ENCODE results near the gene CWF19L2. TPM values are rescaled to one million over a fixed set of nuclear protein-coding genes. Genes with fewer than 3 reads are reported as not detected.

CWF19L2 gene
- total RNA-seq, 1 donor from 2014 or later = 7.9 TPM

GRCh38 chr11:107442715-107443215 lies 14.9 kb downstream of the CWF19L2 start:
- Mint-ChIP-seq H3K4me3 (ENCODE audit: unreplicated experiment) (no peak overlapping the region), H3K4me1 (ENCODE audit: low read depth) (no peaks in the 10 kb centered on the region), H3K36me3 (ENCODE audit: low read depth) (peaks cover 18% of the 10 kb centered on the region), H3K9me3 (ENCODE audit: low read depth) (no peaks in the 10 kb centered on the region), H3K27me3 (ENCODE audit: low read depth) (no peaks in the 10 kb centered on the region), H3K27ac (ENCODE audit: unreplicated experiment) (no peak overlapping the region)
- no peak for DNase-seq (ENCODE audit: low spot score)
- TF ChIP-seq CTCF (IDR thresholded peaks at IDR 0.05) = no peak

GRCh38 chr11:107439586-107440167 lies 17.9 kb downstream of the CWF19L2 start:
- no peak overlapping the region for H3K4me3 Mint-ChIP-seq (ENCODE audit: unreplicated experiment)
- H3K36me3 Mint-ChIP-seq (ENCODE audit: low read depth) = peaks cover 13% of the 10 kb centered on the region
- H3K27me3 Mint-ChIP-seq (ENCODE audit: low read depth) = no peaks in the 10 kb centered on the region
- no peak overlapping the region for H3K27ac Mint-ChIP-seq (ENCODE audit: unreplicated experiment)
- TF ChIP-seq CTCF (IDR thresholded peaks at IDR 0.05) = no peak
- DNase-seq (ENCODE audit: low spot score) = no peak
- no peaks in the 10 kb centered on the region for H3K4me1 Mint-ChIP-seq (ENCODE audit: low read depth)
- H3K9me3 Mint-ChIP-seq (ENCODE audit: low read depth) = no peaks in the 10 kb centered on the region

- peak; percentile 60 for TF ChIP-seq CTCF (IDR thresholded peaks at IDR 0.05)
- no peaks in the 10 kb centered on the region for H3K4me1 Mint-ChIP-seq (ENCODE audit: low read depth)
- no peak overlapping the region for H3K27ac Mint-ChIP-seq (ENCODE audit: unreplicated experiment)
- H3K36me3 Mint-ChIP-seq (ENCODE audit: low read depth) = peaks cover 5% of the 10 kb centered on the region
- no peak overlapping the region for H3K4me3 Mint-ChIP-seq (ENCODE audit: unreplicated experiment)
- DNase-seq (ENCODE audit: low spot score) = no peak
- H3K9me3 Mint-ChIP-seq (ENCODE audit: low read depth) = no peaks in the 10 kb centered on the region
- H3K27me3 Mint-ChIP-seq (ENCODE audit: low read depth) = no peaks in the 10 kb centered on the region
Observed at GRCh38 chr11:107438148-107438547, 19.5 kb downstream of the CWF19L2 start.

- H3K27me3 Mint-ChIP-seq (ENCODE audit: low read depth) = no peaks in the 10 kb centered on the region
- no peak overlapping the region for H3K27ac Mint-ChIP-seq (ENCODE audit: unreplicated experiment)
- no peak for DNase-seq (ENCODE audit: low spot score)
- no peaks in the 10 kb centered on the region for H3K4me1 Mint-ChIP-seq (ENCODE audit: low read depth)
- no peak overlapping the region for H3K4me3 Mint-ChIP-seq (ENCODE audit: unreplicated experiment)
- no peak for TF ChIP-seq CTCF (IDR thresholded peaks at IDR 0.05)
- no peaks in the 10 kb centered on the region for H3K9me3 Mint-ChIP-seq (ENCODE audit: low read depth)
- H3K36me3 Mint-ChIP-seq (ENCODE audit: low read depth) = peaks cover 9% of the 10 kb centered on the region
Observed at GRCh38 chr11:107430525-107430924, 27.1 kb downstream of the CWF19L2 start.

GRCh38 chr11:107427569-107428180 lies 29.9 kb downstream of the CWF19L2 start:
- no peak for DNase-seq (ENCODE audit: low spot score)
- Mint-ChIP-seq H3K4me1 (ENCODE audit: low read depth) (no peaks in the 10 kb centered on the region), H3K9me3 (ENCODE audit: low read depth) (no peaks in the 10 kb centered on the region), H3K4me3 (ENCODE audit: unreplicated experiment) (no peak overlapping the region), H3K36me3 (ENCODE audit: low read depth) (peaks cover 10% of the 10 kb centered on the region), H3K27me3 (ENCODE audit: low read depth) (no peaks in the 10 kb centered on the region), H3K27ac (ENCODE audit: unreplicated experiment) (no peak overlapping the region)
- no peak for TF ChIP-seq CTCF (IDR thresholded peaks at IDR 0.05)

Data from chondrocyte (in vitro differentiated cells).